Astrocyte (in vitro differentiated cells and primary cell): ENCODE data around the gene SELENOO. TPM values are rescaled to one million over a fixed set of nuclear protein-coding genes. Genes with fewer than 3 reads are reported as not detected.

Source experiments
- DNase-seq: peaks from one replicate; pipeline ENCODE4 v3.0.0-alpha.2; 2010; ENCODE audit warnings: low read depth
- FAIRE-seq: peaks from 2 replicates; lab custom pipeline; 2011; peaks lifted over from hg19 to GRCh38; lab: Jason Lieb, UNC
- H2AFZ ChIP-seq: 2 replicates; pipeline ENCODE4 v1.6.0; 2012; ENCODE audit warnings: low read depth, low read length, inconsistent platforms
- H3K27ac ChIP-seq: 2 replicates; pipeline ENCODE4 v1.5.1; 2011; ENCODE audit warnings: low read depth, low read length, inconsistent platforms
- H3K27me3 ChIP-seq: 2 replicates; pipeline ENCODE4 v1.6.0; 2011; ENCODE audit warnings: low read length, inconsistent platforms; ENCODE audit not compliant: insufficient read depth
- H3K36me3 ChIP-seq: 2 replicates; pipeline ENCODE4 v1.5.1; 2011; ENCODE audit warnings: low read length, inconsistent platforms; ENCODE audit not compliant: insufficient read depth
- H3K4me1 ChIP-seq: 2 replicates; pipeline ENCODE4 v1.5.1; 2011; ENCODE audit warnings: low read length, inconsistent platforms; ENCODE audit not compliant: insufficient read depth
- H3K4me2 ChIP-seq: 2 replicates; pipeline ENCODE4 v1.6.0; 2012; ENCODE audit warnings: low read length, inconsistent platforms
- H3K4me3 ChIP-seq: 2 replicates; pipeline ENCODE4 v1.5.1; 2011; ENCODE audit warnings: low read depth, mild to moderate bottlenecking, low read length, inconsistent platforms; ENCODE audit not compliant: insufficient read depth
- H3K79me2 ChIP-seq: 2 replicates; pipeline ENCODE4 v1.6.0; 2012; ENCODE audit warnings: mild to moderate bottlenecking, low read length, inconsistent platforms; ENCODE audit not compliant: insufficient read depth
- H3K9ac ChIP-seq: 2 replicates; pipeline ENCODE4 v1.6.0; 2012; ENCODE audit warnings: mild to moderate bottlenecking, low read length, inconsistent platforms
- H3K9me3 ChIP-seq: 2 replicates; pipeline ENCODE4 v1.5.1; 2012; ENCODE audit warnings: low read depth, mild to moderate bottlenecking, low read length, inconsistent platforms; ENCODE audit not compliant: insufficient read depth
- H4K20me1 ChIP-seq: 2 replicates; pipeline ENCODE4 v1.6.0; 2012; ENCODE audit warnings: low read length, inconsistent platforms; ENCODE audit not compliant: insufficient read depth
- H3K27ac Mint-ChIP-seq: one replicate; pipeline ENCODE4 v1.8.0; 2021; ENCODE audit warnings: mild to moderate bottlenecking, mixed read lengths; ENCODE audit not compliant: unreplicated experiment
- H3K27me3 Mint-ChIP-seq: one replicate; pipeline ENCODE4 v1.8.0; 2021; ENCODE audit warnings: low read depth, mixed read lengths; ENCODE audit not compliant: unreplicated experiment
- H3K36me3 Mint-ChIP-seq: one replicate; pipeline ENCODE4 v1.8.0; 2021; ENCODE audit warnings: low read depth, mixed read lengths; ENCODE audit not compliant: unreplicated experiment
- H3K4me1 Mint-ChIP-seq: one replicate; pipeline ENCODE4 v1.8.0; 2021; ENCODE audit warnings: low read depth, mixed read lengths; ENCODE audit not compliant: unreplicated experiment
- H3K4me3 Mint-ChIP-seq: one replicate; pipeline ENCODE4 v1.8.0; 2021; ENCODE audit warnings: mild to moderate bottlenecking, moderate library complexity, mixed read lengths; ENCODE audit not compliant: unreplicated experiment
- H3K9me3 Mint-ChIP-seq: one replicate; pipeline ENCODE4 v1.8.0; 2021; ENCODE audit warnings: mild to moderate bottlenecking, mixed read lengths; ENCODE audit not compliant: unreplicated experiment
- EZH2 ChIP-seq: IDR thresholded peaks from 2 replicates; pipeline ENCODE4 v1.6.1; 2012; ENCODE audit warnings: mild to moderate bottlenecking, low read length, inconsistent platforms; ENCODE audit not compliant: insufficient read depth
- total RNA-seq: library from RNA; stranded (reverse); gene quantifications from 2 replicates; pipeline ENCODE4 v1.2.1, GENCODE V29; 2021
- TF ChIP-seq, protein P1 (sequence below): IDR thresholded peaks from 2 replicates; pipeline ENCODE4 v1.5.1; 2011; ENCODE audit warnings: low read depth, mild to moderate bottlenecking, inconsistent platforms, low read length, moderate library complexity; ENCODE audit not compliant: insufficient read depth

Gene SELENOO
- total RNA-seq, 1 donor from 2014 or later = 18.5 TPM

DNA sequence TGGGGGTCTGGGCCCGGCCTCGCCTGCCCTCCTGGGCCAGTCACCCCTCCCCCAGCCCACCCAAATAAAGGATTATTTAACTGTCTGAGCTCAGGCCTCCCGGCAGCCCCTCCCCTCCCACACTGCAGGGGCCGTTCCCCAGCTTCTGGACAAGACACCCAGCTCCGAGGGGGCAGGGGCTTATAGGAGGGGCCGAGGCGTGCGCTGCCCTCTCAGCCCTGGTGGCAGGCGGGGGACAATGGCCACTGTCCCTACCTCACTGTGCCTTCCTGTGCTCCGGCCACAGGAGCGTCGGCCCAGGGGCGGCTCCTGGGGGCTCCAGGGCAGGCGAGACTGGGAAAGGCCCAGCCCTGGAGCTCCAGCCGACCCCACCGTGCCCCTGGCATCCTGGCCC, 2.2 kb upstream of the SELENOO start:
- Histone ChIP-seq H3K27me3 (no peaks in the 10 kb centered on the region), H3K4me3 (no peak overlapping the region), H3K4me2 (no peak overlapping the region), H2AFZ (no peak overlapping the region), H3K79me2 (peaks cover 32% of the 10 kb centered on the region), H3K9ac (no peak overlapping the region), H3K9me3 (no peaks in the 10 kb centered on the region), H3K27ac (no peak overlapping the region), H3K4me1 (peaks cover 13% of the 10 kb centered on the region), H4K20me1 (peaks cover 32% of the 10 kb centered on the region), H3K36me3 (peaks cover 4% of the 10 kb centered on the region)
- TF ChIP-seq, protein P1, sequence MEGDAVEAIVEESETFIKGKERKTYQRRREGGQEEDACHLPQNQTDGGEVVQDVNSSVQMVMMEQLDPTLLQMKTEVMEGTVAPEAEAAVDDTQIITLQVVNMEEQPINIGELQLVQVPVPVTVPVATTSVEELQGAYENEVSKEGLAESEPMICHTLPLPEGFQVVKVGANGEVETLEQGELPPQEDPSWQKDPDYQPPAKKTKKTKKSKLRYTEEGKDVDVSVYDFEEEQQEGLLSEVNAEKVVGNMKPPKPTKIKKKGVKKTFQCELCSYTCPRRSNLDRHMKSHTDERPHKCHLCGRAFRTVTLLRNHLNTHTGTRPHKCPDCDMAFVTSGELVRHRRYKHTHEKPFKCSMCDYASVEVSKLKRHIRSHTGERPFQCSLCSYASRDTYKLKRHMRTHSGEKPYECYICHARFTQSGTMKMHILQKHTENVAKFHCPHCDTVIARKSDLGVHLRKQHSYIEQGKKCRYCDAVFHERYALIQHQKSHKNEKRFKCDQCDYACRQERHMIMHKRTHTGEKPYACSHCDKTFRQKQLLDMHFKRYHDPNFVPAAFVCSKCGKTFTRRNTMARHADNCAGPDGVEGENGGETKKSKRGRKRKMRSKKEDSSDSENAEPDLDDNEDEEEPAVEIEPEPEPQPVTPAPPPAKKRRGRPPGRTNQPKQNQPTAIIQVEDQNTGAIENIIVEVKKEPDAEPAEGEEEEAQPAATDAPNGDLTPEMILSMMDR = no peak
- TF ChIP-seq EZH2 = no peak
- H3K36me3 Mint-ChIP-seq = peaks cover 6% of the 10 kb centered on the region
- DNase-seq (no peak), FAIRE-seq (no peak)
- no peak overlapping the region for H3K4me3 Mint-ChIP-seq
- H3K27me3 Mint-ChIP-seq = no peaks in the 10 kb centered on the region
- no peaks in the 10 kb centered on the region for H3K9me3 Mint-ChIP-seq
- H3K27ac Mint-ChIP-seq = no peak overlapping the region
- no peaks in the 10 kb centered on the region for H3K4me1 Mint-ChIP-seq

- no peaks in the 10 kb centered on the region for H3K9me3 ChIP-seq
- Mint-ChIP-seq H3K9me3 (no peaks in the 10 kb centered on the region), H3K27ac (no peak overlapping the region), H3K4me1 (no peaks in the 10 kb centered on the region), H3K36me3 (peaks cover 8% of the 10 kb centered on the region), H3K27me3 (no peaks in the 10 kb centered on the region), H3K4me3 (peak overlapping the region; percentile 79)
- no peak overlapping the region for H2AFZ ChIP-seq
- H3K9ac ChIP-seq = no peak overlapping the region
- no peak for DNase-seq
- H4K20me1 ChIP-seq = peaks cover 39% of the 10 kb centered on the region
- FAIRE-seq = no peak
- peaks cover 13% of the 10 kb centered on the region for H3K4me1 ChIP-seq
- peaks cover 36% of the 10 kb centered on the region for H3K79me2 ChIP-seq
- peaks cover 6% of the 10 kb centered on the region for H3K36me3 ChIP-seq
- H3K4me2 ChIP-seq = peak overlapping the region; percentile 97
- TF ChIP-seq, protein P1 = no peak
- no peak for TF ChIP-seq EZH2
- no peaks in the 10 kb centered on the region for H3K27me3 ChIP-seq
- H3K4me3 ChIP-seq = no peak overlapping the region
- H3K27ac ChIP-seq = no peak overlapping the region
Observed at GRCh38 chr22:50199251-50199721, 1.5 kb upstream of the SELENOO start.

- Histone ChIP-seq H3K4me3 (peak overlapping the region; percentile 66), H3K9ac (peak overlapping the region; percentile 86), H3K79me2 (peaks cover 40% of the 10 kb centered on the region), H3K9me3 (no peaks in the 10 kb centered on the region), H3K27ac (peak overlapping the region; percentile 58), H4K20me1 (peaks cover 38% of the 10 kb centered on the region), H2AFZ (peak overlapping the region; percentile 73), H3K27me3 (no peaks in the 10 kb centered on the region), H3K4me2 (peak overlapping the region; percentile 97), H3K36me3 (peaks cover 6% of the 10 kb centered on the region), H3K4me1 (peaks cover 13% of the 10 kb centered on the region)
- Mint-ChIP-seq H3K4me1 (no peaks in the 10 kb centered on the region), H3K27ac (peak overlapping the region; percentile 41), H3K4me3 (peak overlapping the region; percentile 79), H3K36me3 (peaks cover 10% of the 10 kb centered on the region), H3K27me3 (no peaks in the 10 kb centered on the region), H3K9me3 (no peaks in the 10 kb centered on the region)
- DNase-seq = no peak
- FAIRE-seq = no peak
- no peak for TF ChIP-seq EZH2
- TF ChIP-seq, protein P1 = no peak
Observed at GRCh38 chr22:50199829-50200460, 866 bp upstream of the SELENOO start.
